ENCODE measurements around the gene FREM2. TPM values are rescaled to one million over a fixed set of nuclear protein-coding genes. Genes with fewer than 3 reads are reported as not detected.

Gene FREM2
- total RNA-seq, 4 donors from 2014 or later = 10.8 to 18.0 (median 12.7) TPM

- TF ChIP-seq POLR2A (IDR thresholded peaks at IDR 0.05) (no peak), EP300 (IDR thresholded peaks at IDR 0.05) (no peak), CTCF (IDR thresholded peaks at IDR 0.05) (no peak)
- Histone ChIP-seq H3K9me3 (no peaks in the 10 kb centered on the region), H3K27me3 (no peaks in the 10 kb centered on the region), H3K36me3 (no peaks in the 10 kb centered on the region), H3K4me1 (no peaks in the 10 kb centered on the region), H3K4me3 (no peak overlapping the region), H3K27ac (no peak overlapping the region)
- no peak for DNase-seq (ENCODE audit: low spot score in 2 of 2)
- 47 to 93% methylated on average over 1 of the region's 1 CpG for WGBS, 2 donors
Observed at GRCh38 chr13:38844581-38844980, 157.7 kb downstream of the FREM2 start.

DNA sequence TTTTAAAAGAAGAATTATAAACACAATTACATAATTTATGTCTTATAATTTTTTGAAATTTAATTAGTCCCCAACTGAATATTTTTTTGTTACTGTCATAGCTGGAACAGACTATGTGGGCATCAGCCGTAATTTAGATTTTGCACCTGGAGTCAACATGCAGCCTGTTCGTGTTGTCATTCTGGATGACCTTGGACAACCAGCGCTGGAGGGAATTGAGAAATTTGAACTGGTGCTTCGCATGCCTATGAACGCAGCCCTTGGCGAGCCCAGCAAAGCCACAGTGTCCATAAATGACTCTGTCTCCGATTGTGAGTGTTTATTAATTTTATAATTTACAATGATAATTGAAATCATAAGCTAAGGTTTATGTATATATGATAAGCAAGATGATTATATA, 161.5 kb downstream of the FREM2 start:
- H3K4me3 ChIP-seq = no peak overlapping the region
- no peak overlapping the region for H3K27ac ChIP-seq
- no peaks in the 10 kb centered on the region for H3K4me1 ChIP-seq
- no peaks in the 10 kb centered on the region for H3K9me3 ChIP-seq
- no peaks in the 10 kb centered on the region for H3K27me3 ChIP-seq
- no peak for TF ChIP-seq EP300 (IDR thresholded peaks at IDR 0.05)
- TF ChIP-seq CTCF (IDR thresholded peaks at IDR 0.05) = no peak
- no peak for DNase-seq (ENCODE audit: low spot score in 2 of 2)
- 87 to 94% methylated on average over 7 of the region's 7 CpGs for WGBS, 2 donors
- H3K36me3 ChIP-seq = no peaks in the 10 kb centered on the region

- no peak overlapping the region for H3K4me3 ChIP-seq
- H3K27ac ChIP-seq = no peak overlapping the region
- no peaks in the 10 kb centered on the region for H3K4me1 ChIP-seq
- H3K36me3 ChIP-seq = no peaks in the 10 kb centered on the region
- H3K9me3 ChIP-seq = no peaks in the 10 kb centered on the region
- no peak for DNase-seq (ENCODE audit: low spot score in 2 of 2)
- TF ChIP-seq EP300 (IDR thresholded peaks at IDR 0.05) (no peak), POLR2A (IDR thresholded peaks at IDR 0.05) (no peak), CTCF (IDR thresholded peaks at IDR 0.05) (no peak)
- WGBS, 2 donors = 64 to 75% methylated on average over 4 of the region's 4 CpGs
- no peaks in the 10 kb centered on the region for H3K27me3 ChIP-seq
Observed at GRCh38 chr13:38849315-38849714, 162.4 kb downstream of the FREM2 start.

GRCh38 chr13:38850868-38851626, 164.2 kb downstream of the FREM2 start:
- H3K27ac ChIP-seq = no peak overlapping the region
- H3K9me3 ChIP-seq = no peaks in the 10 kb centered on the region
- H3K4me3 ChIP-seq = no peak overlapping the region
- 84% methylated on average over 5 of the region's 5 CpGs for WGBS, 2 donors
- H3K36me3 ChIP-seq = no peaks in the 10 kb centered on the region
- no peak for DNase-seq (ENCODE audit: low spot score in 2 of 2)
- no peaks in the 10 kb centered on the region for H3K27me3 ChIP-seq
- H3K4me1 ChIP-seq = no peaks in the 10 kb centered on the region
- TF ChIP-seq POLR2A (IDR thresholded peaks at IDR 0.05) = no peak
- TF ChIP-seq CTCF (IDR thresholded peaks at IDR 0.05) = no peak
- no peak for TF ChIP-seq EP300 (IDR thresholded peaks at IDR 0.05)

- Histone ChIP-seq H3K9me3 (no peaks in the 10 kb centered on the region), H3K4me1 (no peaks in the 10 kb centered on the region), H3K36me3 (peaks cover 0 to 13% (median 0%) of the 10 kb centered on the region in 3 donors), H3K4me3 (no peak overlapping the region), H3K27ac (no peak overlapping the region), H3K27me3 (no peaks in the 10 kb centered on the region)
- no peak for DNase-seq (ENCODE audit: low spot score in 2 of 2)
- 65 to 66% methylated on average over 3 of the region's 3 CpGs for WGBS, 2 donors
- no peak for TF ChIP-seq POLR2A (IDR thresholded peaks at IDR 0.05)
- no peak for TF ChIP-seq EP300 (IDR thresholded peaks at IDR 0.05)
- no peak for TF ChIP-seq CTCF (IDR thresholded peaks at IDR 0.05)
Observed at GRCh38 chr13:38854226-38854625, 167.3 kb downstream of the FREM2 start.
